WTC11 (cell line): ENCODE measurements around the gene TSPAN18.

ENCODE experiments used
- IRF2 ChIP-seq: sonication (generic); formaldehyde crosslinking; IDR thresholded peaks from 2 replicates; pipeline ENCODE4 v1.8.0; 2022; ENCODE audit warnings: low read depth, missing genetic modification reagents, borderline replicate concordance
- NR1H2 ChIP-seq: sonication (generic); formaldehyde crosslinking; IDR thresholded peaks from 2 replicates; pipeline ENCODE4 v1.9.0; 2021; ENCODE audit warnings: mild to moderate bottlenecking, moderate library complexity, missing genetic modification reagents
- NR3C1 ChIP-seq: sonication (generic); formaldehyde crosslinking; conservative IDR thresholded peaks from 2 replicates; pipeline ENCODE4 v1.8.1; 2023; ENCODE audit warnings: low read depth, mild to moderate bottlenecking, missing genetic modification reagents
- RELA ChIP-seq: sonication (generic); formaldehyde crosslinking; IDR thresholded peaks from 2 replicates; pipeline ENCODE4 v1.8.1; 2022; ENCODE audit warnings: missing genetic modification reagents, mild to moderate bottlenecking, borderline replicate concordance
- SMAD4 ChIP-seq: sonication (generic); formaldehyde crosslinking; IDR thresholded peaks from 2 replicates; pipeline ENCODE4 v1.8.0; 2022; ENCODE audit warnings: mild to moderate bottlenecking, missing genetic modification reagents
- TEAD4 ChIP-seq: sonication (generic); formaldehyde crosslinking; IDR thresholded peaks from 2 replicates; pipeline ENCODE4 v1.8.0; 2022; ENCODE audit warnings: mild to moderate bottlenecking, missing genetic modification reagents
- ZNF232 ChIP-seq: sonication (generic); formaldehyde crosslinking; IDR thresholded peaks from 2 replicates; pipeline ENCODE4 v1.8.0; 2022; ENCODE audit warnings: mild to moderate bottlenecking, missing genetic modification reagents
- TF ChIP-seq, protein P1 (sequence below): fragments of 200-600 bp; IDR thresholded peaks from 2 replicates; pipeline ENCODE4 v1.8.0; 2022; ENCODE audit warnings: antibody characterized with exemption
- TF ChIP-seq, protein P2 (sequence below): sonication (generic); formaldehyde crosslinking; IDR thresholded peaks from 2 replicates; pipeline ENCODE4 v1.8.1; 2023; ENCODE audit warnings: mild to moderate bottlenecking, missing genetic modification reagents, moderate library complexity
- TF ChIP-seq, protein P3 (sequence below): sonication (generic); formaldehyde crosslinking; IDR thresholded peaks from 2 replicates; pipeline ENCODE4 v1.8.0; 2022; ENCODE audit warnings: mild to moderate bottlenecking, missing genetic modification reagents
- TF ChIP-seq, protein P4 (sequence below): sonication (generic); formaldehyde crosslinking; IDR thresholded peaks from 2 replicates; pipeline ENCODE4 v1.8.0; 2022; ENCODE audit warnings: mild to moderate bottlenecking, missing genetic modification reagents
- TF ChIP-seq, protein P5 (sequence below): sonication (generic); formaldehyde crosslinking; conservative IDR thresholded peaks from 2 replicates; pipeline ENCODE4 v1.8.1; 2022; ENCODE audit warnings: mild to moderate bottlenecking, missing genetic modification reagents
- TF ChIP-seq, protein P6 (sequence below): sonication (generic); formaldehyde crosslinking; IDR thresholded peaks from 2 replicates; pipeline ENCODE4 v1.8.1; 2023; ENCODE audit warnings: mild to moderate bottlenecking, missing genetic modification reagents

DNA sequence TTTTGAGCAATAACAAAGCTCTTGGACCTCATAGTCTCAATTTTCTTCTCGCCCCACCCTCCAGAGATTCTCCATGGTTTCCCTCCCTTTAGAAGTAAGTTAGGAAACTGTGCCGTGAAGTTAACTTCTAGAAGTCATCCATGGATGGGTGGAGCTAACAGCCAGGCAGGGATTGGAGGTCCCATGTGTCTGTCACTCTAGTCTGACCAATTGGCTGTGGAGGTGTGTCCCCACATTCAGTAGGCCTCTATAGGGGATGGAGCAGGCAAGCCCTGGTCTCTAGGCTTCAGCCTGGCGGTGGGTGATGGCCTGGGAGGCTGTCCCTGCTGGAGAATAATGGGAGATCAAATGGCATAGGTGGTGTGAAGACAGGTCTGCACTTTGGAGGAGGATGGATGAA lies 173.2 kb downstream of the TSPAN18 start:
- TF ChIP-seq, protein P1, sequence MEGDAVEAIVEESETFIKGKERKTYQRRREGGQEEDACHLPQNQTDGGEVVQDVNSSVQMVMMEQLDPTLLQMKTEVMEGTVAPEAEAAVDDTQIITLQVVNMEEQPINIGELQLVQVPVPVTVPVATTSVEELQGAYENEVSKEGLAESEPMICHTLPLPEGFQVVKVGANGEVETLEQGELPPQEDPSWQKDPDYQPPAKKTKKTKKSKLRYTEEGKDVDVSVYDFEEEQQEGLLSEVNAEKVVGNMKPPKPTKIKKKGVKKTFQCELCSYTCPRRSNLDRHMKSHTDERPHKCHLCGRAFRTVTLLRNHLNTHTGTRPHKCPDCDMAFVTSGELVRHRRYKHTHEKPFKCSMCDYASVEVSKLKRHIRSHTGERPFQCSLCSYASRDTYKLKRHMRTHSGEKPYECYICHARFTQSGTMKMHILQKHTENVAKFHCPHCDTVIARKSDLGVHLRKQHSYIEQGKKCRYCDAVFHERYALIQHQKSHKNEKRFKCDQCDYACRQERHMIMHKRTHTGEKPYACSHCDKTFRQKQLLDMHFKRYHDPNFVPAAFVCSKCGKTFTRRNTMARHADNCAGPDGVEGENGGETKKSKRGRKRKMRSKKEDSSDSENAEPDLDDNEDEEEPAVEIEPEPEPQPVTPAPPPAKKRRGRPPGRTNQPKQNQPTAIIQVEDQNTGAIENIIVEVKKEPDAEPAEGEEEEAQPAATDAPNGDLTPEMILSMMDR, result no peak
- TF ChIP-seq, protein P2, sequence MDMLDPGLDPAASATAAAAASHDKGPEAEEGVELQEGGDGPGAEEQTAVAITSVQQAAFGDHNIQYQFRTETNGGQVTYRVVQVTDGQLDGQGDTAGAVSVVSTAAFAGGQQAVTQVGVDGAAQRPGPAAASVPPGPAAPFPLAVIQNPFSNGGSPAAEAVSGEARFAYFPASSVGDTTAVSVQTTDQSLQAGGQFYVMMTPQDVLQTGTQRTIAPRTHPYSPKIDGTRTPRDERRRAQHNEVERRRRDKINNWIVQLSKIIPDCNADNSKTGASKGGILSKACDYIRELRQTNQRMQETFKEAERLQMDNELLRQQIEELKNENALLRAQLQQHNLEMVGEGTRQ (CRISPR knock-in tag), result no peak
- TF ChIP-seq, protein P3, sequence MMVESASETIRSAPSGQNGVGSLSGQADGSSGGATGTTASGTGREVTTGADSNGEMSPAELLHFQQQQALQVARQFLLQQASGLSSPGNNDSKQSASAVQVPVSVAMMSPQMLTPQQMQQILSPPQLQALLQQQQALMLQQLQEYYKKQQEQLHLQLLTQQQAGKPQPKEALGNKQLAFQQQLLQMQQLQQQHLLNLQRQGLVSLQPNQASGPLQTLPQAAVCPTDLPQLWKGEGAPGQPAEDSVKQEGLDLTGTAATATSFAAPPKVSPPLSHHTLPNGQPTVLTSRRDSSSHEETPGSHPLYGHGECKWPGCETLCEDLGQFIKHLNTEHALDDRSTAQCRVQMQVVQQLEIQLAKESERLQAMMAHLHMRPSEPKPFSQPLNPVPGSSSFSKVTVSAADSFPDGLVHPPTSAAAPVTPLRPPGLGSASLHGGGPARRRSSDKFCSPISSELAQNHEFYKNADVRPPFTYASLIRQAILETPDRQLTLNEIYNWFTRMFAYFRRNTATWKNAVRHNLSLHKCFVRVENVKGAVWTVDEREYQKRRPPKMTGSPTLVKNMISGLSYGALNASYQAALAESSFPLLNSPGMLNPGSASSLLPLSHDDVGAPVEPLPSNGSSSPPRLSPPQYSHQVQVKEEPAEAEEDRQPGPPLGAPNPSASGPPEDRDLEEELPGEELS (CRISPR knock-in tag), result no peak
- no peak for TF ChIP-seq NR3C1 (CRISPR knock-in tag)
- TF ChIP-seq SMAD4, result no peak
- TF ChIP-seq TEAD4 (CRISPR knock-in tag), result no peak
- no peak for TF ChIP-seq NR1H2
- TF ChIP-seq, protein P4, sequence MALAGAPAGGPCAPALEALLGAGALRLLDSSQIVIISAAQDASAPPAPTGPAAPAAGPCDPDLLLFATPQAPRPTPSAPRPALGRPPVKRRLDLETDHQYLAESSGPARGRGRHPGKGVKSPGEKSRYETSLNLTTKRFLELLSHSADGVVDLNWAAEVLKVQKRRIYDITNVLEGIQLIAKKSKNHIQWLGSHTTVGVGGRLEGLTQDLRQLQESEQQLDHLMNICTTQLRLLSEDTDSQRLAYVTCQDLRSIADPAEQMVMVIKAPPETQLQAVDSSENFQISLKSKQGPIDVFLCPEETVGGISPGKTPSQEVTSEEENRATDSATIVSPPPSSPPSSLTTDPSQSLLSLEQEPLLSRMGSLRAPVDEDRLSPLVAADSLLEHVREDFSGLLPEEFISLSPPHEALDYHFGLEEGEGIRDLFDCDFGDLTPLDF (CRISPR knock-in tag), result no peak
- TF ChIP-seq, protein P5, sequence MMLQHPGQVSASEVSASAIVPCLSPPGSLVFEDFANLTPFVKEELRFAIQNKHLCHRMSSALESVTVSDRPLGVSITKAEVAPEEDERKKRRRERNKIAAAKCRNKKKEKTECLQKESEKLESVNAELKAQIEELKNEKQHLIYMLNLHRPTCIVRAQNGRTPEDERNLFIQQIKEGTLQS, result no peak
- no peak for TF ChIP-seq IRF2
- no peak for TF ChIP-seq ZNF232 (CRISPR knock-in tag)
- TF ChIP-seq, protein P6, sequence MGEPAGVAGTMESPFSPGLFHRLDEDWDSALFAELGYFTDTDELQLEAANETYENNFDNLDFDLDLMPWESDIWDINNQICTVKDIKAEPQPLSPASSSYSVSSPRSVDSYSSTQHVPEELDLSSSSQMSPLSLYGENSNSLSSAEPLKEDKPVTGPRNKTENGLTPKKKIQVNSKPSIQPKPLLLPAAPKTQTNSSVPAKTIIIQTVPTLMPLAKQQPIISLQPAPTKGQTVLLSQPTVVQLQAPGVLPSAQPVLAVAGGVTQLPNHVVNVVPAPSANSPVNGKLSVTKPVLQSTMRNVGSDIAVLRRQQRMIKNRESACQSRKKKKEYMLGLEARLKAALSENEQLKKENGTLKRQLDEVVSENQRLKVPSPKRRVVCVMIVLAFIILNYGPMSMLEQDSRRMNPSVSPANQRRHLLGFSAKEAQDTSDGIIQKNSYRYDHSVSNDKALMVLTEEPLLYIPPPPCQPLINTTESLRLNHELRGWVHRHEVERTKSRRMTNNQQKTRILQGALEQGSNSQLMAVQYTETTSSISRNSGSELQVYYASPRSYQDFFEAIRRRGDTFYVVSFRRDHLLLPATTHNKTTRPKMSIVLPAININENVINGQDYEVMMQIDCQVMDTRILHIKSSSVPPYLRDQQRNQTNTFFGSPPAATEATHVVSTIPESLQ (CRISPR knock-in tag), result no peak
- no peak for TF ChIP-seq RELA
